Epithelial cell of esophagus (primary cell): ENCODE measurements around the gene HPCAL1.

Source experiments
- DNase-seq: peaks from one replicate; pipeline ENCODE4 v3.0.0; 2010; ENCODE audit warnings: low read depth
- H3K4me3 ChIP-seq: 2 replicates; pipeline ENCODE4 v1.5.1; 2011; ENCODE audit warnings: mild to moderate bottlenecking, low read length, control low read depth
- CTCF ChIP-seq: IDR thresholded peaks from 2 replicates; pipeline ENCODE4 v1.5.1; 2011; ENCODE audit warnings: low read depth, mild to moderate bottlenecking, low read length, control low read depth, inconsistent platforms; ENCODE audit not compliant: insufficient read depth; ENCODE audit errors: missing control alignments

HPCAL1 gene

GRCh38 chr2:10462178-10463083 is 159.7 kb downstream of the HPCAL1 start:
- no peak overlapping the region for H3K4me3 ChIP-seq
- DNase-seq = no peak
- TF ChIP-seq CTCF = no peak

GRCh38 chr2:10465910-10466309 is 163.2 kb downstream of the HPCAL1 start:
- DNase-seq = no peak
- H3K4me3 ChIP-seq = no peak overlapping the region
- no peak for TF ChIP-seq CTCF

GRCh38 chr2:10466801-10467200 is 164.1 kb downstream of the HPCAL1 start:
- DNase-seq = no peak
- TF ChIP-seq CTCF = no peak

GRCh38 chr2:10467401-10467800 is 164.7 kb downstream of the HPCAL1 start:
- no peak for TF ChIP-seq CTCF
- DNase-seq = no peak
- H3K4me3 ChIP-seq = no peak overlapping the region

More at GRCh38 chr2:10466801-10467200, 164.1 kb downstream of the HPCAL1 start:
- no peak overlapping the region for H3K4me3 ChIP-seq

DNA sequence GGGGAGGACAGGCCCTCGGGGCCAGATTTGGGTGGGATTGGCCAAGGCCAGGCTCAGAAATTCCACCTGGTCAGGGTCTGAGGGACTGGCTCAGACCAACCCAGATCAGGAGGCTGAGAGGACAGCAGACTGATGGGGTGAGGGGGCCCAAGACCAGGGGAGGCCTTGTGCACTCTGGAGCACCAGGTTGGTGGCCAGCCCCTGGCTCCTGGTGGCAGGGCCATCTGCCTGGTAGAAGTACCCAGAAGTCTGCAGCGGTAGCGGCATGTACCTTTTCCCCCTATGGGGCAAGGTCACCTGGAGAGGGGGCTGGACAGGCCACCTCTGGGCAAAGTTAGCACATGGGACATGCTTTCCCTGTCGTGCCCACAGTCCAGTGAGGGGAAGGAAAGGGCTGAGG is 166.6 kb downstream of the HPCAL1 start:
- no peak overlapping the region for H3K4me3 ChIP-seq
- no peak for DNase-seq
- no peak for TF ChIP-seq CTCF

- no peak overlapping the region for H3K4me3 ChIP-seq
- no peak for TF ChIP-seq CTCF
- no peak for DNase-seq
These were observed 167.4 kb downstream of the HPCAL1 start for GRCh38 chr2:10469955-10470608.
